ENCODE results near the gene POLR2E.
"Not testable (repeated sequence)": the region's sequence is repeated elsewhere in the genome, so short reads cannot be mapped to it uniquely, and the experiment has no call there.

The POLR2E gene

GRCh38 chr19:1125601-1126467 lies 30.7 kb upstream of the POLR2E start:
- no peak for DNase-seq

GRCh38 chr19:1123885-1124677 lies 28.9 kb upstream of the POLR2E start:
- DNase-seq = no peak

- no peak for DNase-seq
These were observed 28.2 kb upstream of the POLR2E start for GRCh38 chr19:1123381-1123780.

GRCh38 chr19:1122972-1123363 lies 27.8 kb upstream of the POLR2E start:
- no peak for DNase-seq

GRCh38 chr19:1122021-1122971 lies 27.1 kb upstream of the POLR2E start:
- no peak for DNase-seq

GRCh38 chr19:1121395-1121794 lies 26.2 kb upstream of the POLR2E start:
- DNase-seq = no peak

GRCh38 chr19:1119475-1120217 lies 24.5 kb upstream of the POLR2E start:
- DNase-seq = no peak

- no peak for DNase-seq
These were observed 23.8 kb upstream of the POLR2E start for GRCh38 chr19:1118999-1119398.

- DNase-seq = no peak
These were observed 22.5 kb upstream of the POLR2E start for GRCh38 chr19:1117654-1118053.

GRCh38 chr19:1116726-1117581 lies 21.8 kb upstream of the POLR2E start:
- DNase-seq = no peak

- no peak for DNase-seq
These were observed 20.7 kb upstream of the POLR2E start for GRCh38 chr19:1115646-1116420.

- not testable (repeated sequence) for DNase-seq
These were observed 19.6 kb upstream of the POLR2E start for GRCh38 chr19:1114728-1115127.

- DNase-seq = no peak
These were observed 18.9 kb upstream of the POLR2E start for GRCh38 chr19:1113986-1114483.

GRCh38 chr19:1113030-1113985 lies 18.1 kb upstream of the POLR2E start:
- DNase-seq = peak; percentile 87

GRCh38 chr19:1112268-1113029 lies 17.3 kb upstream of the POLR2E start:
- DNase-seq = no peak

- no peak for DNase-seq
These were observed 16.6 kb upstream of the POLR2E start for GRCh38 chr19:1111641-1112267.

- no peak for DNase-seq
These were observed 15.8 kb upstream of the POLR2E start for GRCh38 chr19:1110809-1111640.
